BLaER1 (cell line): ENCODE measurements around the gene RGMA.

Experiments used
- H3K27ac ChIP-seq: shearing (Covaris generic); formaldehyde crosslinking; 2 replicates; pipeline ENCODE4 v1.8.1; 2022
- H3K27me3 ChIP-seq: shearing (Covaris generic); formaldehyde crosslinking; 2 replicates; pipeline ENCODE4 v1.8.1; 2022
- H3K36me3 ChIP-seq: shearing (Covaris generic); formaldehyde crosslinking; 2 replicates; pipeline ENCODE4 v1.8.1; 2022
- H3K4me1 ChIP-seq: shearing (Covaris generic); formaldehyde crosslinking; 2 replicates; pipeline ENCODE4 v1.8.1; 2022
- H3K4me2 ChIP-seq: shearing (Covaris generic); formaldehyde crosslinking; 2 replicates; pipeline ENCODE4 v1.8.1; 2022
- H3K4me3 ChIP-seq: shearing (Covaris generic); formaldehyde crosslinking; 2 replicates; pipeline ENCODE4 v1.8.1; 2022
- H3K9ac ChIP-seq: shearing (Covaris generic); formaldehyde crosslinking; 2 replicates; pipeline ENCODE4 v1.8.1; 2022
- H3K9me3 ChIP-seq: shearing (Covaris generic); formaldehyde crosslinking; 2 replicates; pipeline ENCODE4 v1.8.1; 2022
- H4K20me1 ChIP-seq: shearing (Covaris generic); formaldehyde crosslinking; 2 replicates; pipeline ENCODE4 v1.8.1; 2022
- Cebpa-rat ChIP-seq: shearing (Covaris generic); IDR thresholded peaks from 2 replicates; pipeline ENCODE4 v1.8.1; 2022

Gene RGMA

GRCh38 chr15:93080451-93080850 is 8.6 kb downstream of the RGMA start:
- no peaks in the 10 kb centered on the region for H3K27me3 ChIP-seq
- H3K9me3 ChIP-seq, result no peaks in the 10 kb centered on the region
- no peak for TF ChIP-seq Cebpa-rat
- peaks cover 62% of the 10 kb centered on the region for H3K4me1 ChIP-seq
- H3K27ac ChIP-seq, result no peak overlapping the region
- H3K9ac ChIP-seq, result no peak overlapping the region
- no peak overlapping the region for H3K4me2 ChIP-seq
- peaks cover 82% of the 10 kb centered on the region for H3K36me3 ChIP-seq
- no peak overlapping the region for H3K4me3 ChIP-seq
- H4K20me1 ChIP-seq, result peaks cover 100% of the 10 kb centered on the region

GRCh38 chr15:93076875-93077274 is 12.1 kb downstream of the RGMA start:
- Histone ChIP-seq H3K4me3 (no peak overlapping the region), H3K9ac (no peak overlapping the region), H3K27ac (no peak overlapping the region), H3K27me3 (no peaks in the 10 kb centered on the region), H3K4me1 (peaks cover 74% of the 10 kb centered on the region), H4K20me1 (peaks cover 100% of the 10 kb centered on the region), H3K9me3 (no peaks in the 10 kb centered on the region), H3K4me2 (peak overlapping the region; percentile 4; the same call in 1 of the 2 replicates), H3K36me3 (peaks cover 47% of the 10 kb centered on the region)
- no peak for TF ChIP-seq Cebpa-rat

DNA sequence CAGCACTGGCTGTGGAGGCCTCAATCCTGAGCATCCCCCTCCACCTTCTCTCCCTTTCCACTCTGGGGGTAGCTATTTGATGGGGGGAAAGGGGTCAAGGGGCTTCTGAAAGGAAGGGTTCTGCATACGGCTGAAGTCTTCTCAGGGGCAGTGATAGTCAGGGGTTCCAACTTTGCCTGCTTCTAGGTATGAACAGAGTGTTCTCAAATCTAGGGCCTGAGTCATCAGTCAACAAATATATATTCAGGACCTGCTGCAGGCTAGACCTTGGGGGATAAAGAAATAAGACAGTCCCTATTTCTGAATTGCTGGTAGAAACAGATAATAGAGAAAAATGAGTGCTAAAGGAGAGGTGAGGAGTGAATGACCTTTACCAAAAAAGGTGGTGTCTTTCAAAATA is 12.8 kb downstream of the RGMA start:
- Histone ChIP-seq H3K4me1 (peaks cover 80% of the 10 kb centered on the region), H3K9ac (no peak overlapping the region), H3K27ac (no peak overlapping the region), H4K20me1 (peaks cover 100% of the 10 kb centered on the region), H3K9me3 (no peaks in the 10 kb centered on the region), H3K27me3 (no peaks in the 10 kb centered on the region), H3K4me2 (peak overlapping the region; percentile 88; the same call in 1 of the 2 replicates), H3K4me3 (no peak overlapping the region), H3K36me3 (peaks cover 48% of the 10 kb centered on the region)
- no peak for TF ChIP-seq Cebpa-rat

DNA sequence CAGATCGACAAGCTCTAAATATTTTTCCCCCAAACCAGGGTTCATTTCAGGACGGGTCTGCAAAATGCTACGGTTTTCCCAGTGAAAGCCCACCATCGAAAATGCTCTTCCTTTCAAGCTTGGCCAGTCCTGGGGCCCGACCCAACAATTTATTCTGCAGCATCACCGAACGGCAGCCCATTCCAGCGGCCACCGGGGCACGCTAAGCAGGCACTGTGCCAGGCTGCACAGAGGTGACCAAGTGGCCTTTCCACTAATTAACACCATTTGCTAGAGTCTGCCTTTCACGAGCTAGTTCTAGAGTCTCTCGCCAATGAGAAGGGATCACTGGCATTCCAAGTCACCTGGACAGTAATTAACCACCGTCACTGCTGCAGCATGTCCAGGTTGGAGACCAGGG is 14.4 kb downstream of the RGMA start:
- H3K4me3 ChIP-seq, result no peak overlapping the region
- no peak overlapping the region for H3K27ac ChIP-seq
- H3K9ac ChIP-seq, result peak overlapping the region; percentile 3; the same call in 1 of the 2 replicates
- H3K4me1 ChIP-seq, result peaks cover 89% of the 10 kb centered on the region
- H3K36me3 ChIP-seq, result peaks cover 51% of the 10 kb centered on the region
- H3K27me3 ChIP-seq, result no peaks in the 10 kb centered on the region
- TF ChIP-seq Cebpa-rat, result no peak
- H3K4me2 ChIP-seq, result peak overlapping the region; percentile 88
- H3K9me3 ChIP-seq, result no peaks in the 10 kb centered on the region
- H4K20me1 ChIP-seq, result peaks cover 100% of the 10 kb centered on the region

DNA sequence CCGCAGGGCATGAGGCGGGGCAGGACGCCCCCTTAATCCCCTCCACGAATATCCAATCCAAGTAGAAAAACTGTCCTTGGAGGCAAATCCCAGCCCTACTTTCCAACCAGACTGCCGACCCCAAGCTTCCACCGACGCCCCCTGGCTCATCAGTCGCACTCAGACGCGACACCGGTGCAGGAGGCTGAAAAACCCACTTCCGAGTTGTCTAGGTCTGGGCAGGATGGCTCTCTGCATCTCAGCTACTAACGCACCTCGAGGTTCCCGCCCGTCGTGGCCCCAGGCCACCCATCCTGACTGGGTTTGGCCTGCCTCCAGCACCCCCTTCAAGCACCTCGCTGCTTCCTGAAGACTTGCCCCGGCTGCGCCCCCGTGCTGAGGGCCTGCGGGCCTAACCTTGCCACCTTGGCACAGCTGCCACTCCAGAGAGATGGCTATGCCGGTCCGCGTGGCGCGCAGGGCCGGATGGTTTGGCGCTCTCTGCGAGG is 15.5 kb downstream of the RGMA start:
- H3K27ac ChIP-seq, result peak overlapping the region; percentile 52
- peak overlapping the region; percentile 74 for H3K4me3 ChIP-seq
- peak overlapping the region; percentile 62 for H3K9ac ChIP-seq
- H3K9me3 ChIP-seq, result no peaks in the 10 kb centered on the region
- no peak for TF ChIP-seq Cebpa-rat
- H3K36me3 ChIP-seq, result peaks cover 53% of the 10 kb centered on the region
- peak overlapping the region; percentile 88 for H3K4me2 ChIP-seq
- H3K27me3 ChIP-seq, result no peaks in the 10 kb centered on the region
- H4K20me1 ChIP-seq, result peaks cover 100% of the 10 kb centered on the region
- peaks cover 88% of the 10 kb centered on the region for H3K4me1 ChIP-seq

- Histone ChIP-seq H3K4me2 (peak overlapping the region; percentile 88), H3K27me3 (no peaks in the 10 kb centered on the region), H3K9ac (peak overlapping the region; percentile 62), H3K4me1 (peaks cover 88% of the 10 kb centered on the region), H3K27ac (peak overlapping the region; percentile 52), H3K4me3 (peak overlapping the region; percentile 74), H3K36me3 (peaks cover 55% of the 10 kb centered on the region), H4K20me1 (peaks cover 100% of the 10 kb centered on the region), H3K9me3 (no peaks in the 10 kb centered on the region)
- TF ChIP-seq Cebpa-rat, result no peak
Measured at GRCh38 chr15:93072411-93073394, 16.3 kb downstream of the RGMA start.

DNA sequence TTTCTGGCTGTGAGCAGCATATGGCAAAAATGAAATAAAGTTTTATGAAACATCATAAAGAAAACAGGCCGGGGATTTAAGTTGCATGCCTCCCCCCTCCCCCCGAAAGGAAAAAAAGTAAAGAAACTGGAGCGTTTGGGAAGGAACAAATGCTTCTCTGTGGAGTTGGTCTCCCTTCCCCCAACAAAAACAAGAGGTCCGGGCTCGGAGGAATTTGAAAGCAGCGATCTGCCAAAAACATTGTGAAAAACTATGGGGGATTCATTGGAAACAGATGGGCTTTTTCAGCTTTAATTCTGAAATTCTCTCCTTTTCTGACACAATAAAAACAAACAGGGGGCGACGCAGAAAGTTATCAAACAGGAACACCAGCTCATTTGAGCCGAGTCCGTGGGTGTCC is 17.0 kb downstream of the RGMA start:
- no peaks in the 10 kb centered on the region for H3K9me3 ChIP-seq
- peak overlapping the region; percentile 52 for H3K27ac ChIP-seq
- H3K36me3 ChIP-seq, result peaks cover 55% of the 10 kb centered on the region
- peaks cover 100% of the 10 kb centered on the region for H4K20me1 ChIP-seq
- H3K27me3 ChIP-seq, result no peaks in the 10 kb centered on the region
- no peak for TF ChIP-seq Cebpa-rat
- peaks cover 87% of the 10 kb centered on the region for H3K4me1 ChIP-seq
- peak overlapping the region; percentile 88 for H3K4me2 ChIP-seq
- H3K4me3 ChIP-seq, result peak overlapping the region; percentile 74
- H3K9ac ChIP-seq, result peak overlapping the region; percentile 62

GRCh38 chr15:93071469-93071936 is 17.5 kb downstream of the RGMA start:
- peak overlapping the region; percentile 62; the same call in 1 of the 2 replicates for H3K9ac ChIP-seq
- H4K20me1 ChIP-seq, result peaks cover 100% of the 10 kb centered on the region
- peaks cover 86% of the 10 kb centered on the region for H3K4me1 ChIP-seq
- no peaks in the 10 kb centered on the region for H3K27me3 ChIP-seq
- peak overlapping the region; percentile 88 for H3K4me2 ChIP-seq
- peaks cover 55% of the 10 kb centered on the region for H3K36me3 ChIP-seq
- peak overlapping the region; percentile 74; the same call in 1 of the 2 replicates for H3K4me3 ChIP-seq
- H3K27ac ChIP-seq, result 0 out of 2 replicates have a peak overlapping the region, but pooled peaks have one; percentile 11
- no peaks in the 10 kb centered on the region for H3K9me3 ChIP-seq
- TF ChIP-seq Cebpa-rat, result no peak

DNA sequence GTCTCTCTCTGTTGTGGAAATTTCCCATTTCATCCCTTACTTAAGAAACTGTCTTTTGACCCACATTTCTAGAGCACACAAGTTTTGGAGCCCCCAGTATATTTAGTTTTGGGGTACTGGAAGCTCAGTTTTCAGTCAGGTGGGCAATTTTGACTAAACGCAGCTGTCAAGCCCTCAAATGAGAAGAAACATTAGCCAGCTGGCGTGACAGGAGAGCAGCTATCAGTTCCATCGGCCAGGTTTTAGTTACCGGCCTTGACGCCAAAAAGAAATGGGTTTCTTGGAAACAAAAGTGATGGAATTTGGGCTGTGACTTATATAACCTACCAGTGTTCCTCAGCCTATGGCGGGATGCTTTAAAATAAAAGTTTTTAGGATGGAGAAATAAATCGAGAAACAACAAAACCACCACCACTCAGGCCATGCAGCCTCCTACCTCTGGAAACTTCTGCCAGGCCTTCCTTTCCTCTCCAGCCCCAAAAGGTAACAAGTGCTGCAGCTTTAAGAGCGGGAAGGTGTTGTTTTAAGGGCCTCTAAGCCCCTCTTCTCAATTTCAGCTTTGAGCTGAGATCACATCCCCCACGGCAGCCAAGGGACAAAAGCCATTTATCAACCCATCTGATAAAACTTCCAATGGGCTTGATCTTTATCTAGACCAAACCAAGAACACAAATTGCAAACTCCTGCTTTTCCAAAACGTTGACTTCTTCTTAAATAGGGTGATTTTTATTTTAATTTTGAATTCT is 18.3 kb downstream of the RGMA start:
- H3K36me3 ChIP-seq, result peaks cover 61% of the 10 kb centered on the region
- H4K20me1 ChIP-seq, result peaks cover 100% of the 10 kb centered on the region
- H3K9ac ChIP-seq, result no peak overlapping the region
- H3K4me2 ChIP-seq, result peak overlapping the region; percentile 88; the same call in 1 of the 2 replicates
- peaks cover 86% of the 10 kb centered on the region for H3K4me1 ChIP-seq
- no peaks in the 10 kb centered on the region for H3K9me3 ChIP-seq
- H3K27ac ChIP-seq, result no peak overlapping the region
- TF ChIP-seq Cebpa-rat, result no peak
- H3K4me3 ChIP-seq, result no peak overlapping the region
- no peaks in the 10 kb centered on the region for H3K27me3 ChIP-seq
